SK-N-SH (cell line): ENCODE results near the gene OPRPN.

Experiments
- CTCF ChIP-seq: fragments of 200-600 bp; sonication (generic); IDR thresholded peaks from 2 replicates; pipeline ENCODE4 v1.6.1; 2017; ENCODE audit warnings: antibody characterized with exemption, mild to moderate bottlenecking, moderate library complexity
- EP300 ChIP-seq, 2 experiments: IDR thresholded peaks; 2 replicates each; pipeline versions ENCODE4 v1.4.0 to v1.6.1; 2012; ENCODE audit warnings: borderline replicate concordance in 1 of 2, low read depth in 1 of 2, low read length in 1 of 2
- FOSL2 ChIP-seq: IDR thresholded peaks from 2 replicates; pipeline ENCODE4 v1.4.0; 2012; ENCODE audit warnings: low read depth, mild to moderate bottlenecking, moderate library complexity, borderline replicate concordance
- GABPA ChIP-seq: IDR thresholded peaks from 2 replicates; pipeline ENCODE4 v1.4.0; 2012; ENCODE audit warnings: low read depth, mild to moderate bottlenecking
- GATA2 ChIP-seq: sonication (generic); formaldehyde crosslinking; IDR thresholded peaks from 2 replicates; pipeline ENCODE4 v1.5.0; 2020; ENCODE audit warnings: mild to moderate bottlenecking, missing genetic modification reagents
- MEF2A ChIP-seq: IDR thresholded peaks from 2 replicates; pipeline ENCODE4 v1.4.0; 2012; ENCODE audit warnings: low read depth, borderline replicate concordance
- NRF1 ChIP-seq: IDR thresholded peaks from 2 replicates; pipeline ENCODE4 v1.6.1; 2012; ENCODE audit warnings: low read depth, mild to moderate bottlenecking, low read length
- POLR2AphosphoS5 ChIP-seq: IDR thresholded peaks from 2 replicates; pipeline ENCODE4 v1.6.1; 2012; ENCODE audit warnings: low read depth, low read length
- SMC3 ChIP-seq: IDR thresholded peaks from 2 replicates; pipeline ENCODE4 v1.6.1; 2012; ENCODE audit warnings: low read depth, low read length, improper control_type of control experiment
- TCF12 ChIP-seq: IDR thresholded peaks from 2 replicates; pipeline ENCODE4 v1.4.0; 2012
- TF ChIP-seq, protein P1 (sequence below): IDR thresholded peaks from 2 replicates; pipeline ENCODE4; 2012
- TF ChIP-seq, protein P2 (sequence below): fragments of 150-350 bp; IDR thresholded peaks from 2 replicates; pipeline ENCODE4 v1.6.1; 2017; ENCODE audit warnings: antibody characterized with exemption, low read length, low read depth, borderline replicate concordance

- TF ChIP-seq NRF1 (no peak), POLR2AphosphoS5 (no peak), EP300 (IDR thresholded peaks at IDR 0.05; ENCODE audit: borderline replicate concordance in 1 of 2, low read depth in 1 of 2, low read length in 1 of 2) (no peak), TCF12 (no peak), CTCF (no peak), SMC3 (no peak), MEF2A (no peak), FOSL2 (no peak), GABPA (no peak), GATA2 (CRISPR knock-in tag) (no peak)
- TF ChIP-seq, protein P1, sequence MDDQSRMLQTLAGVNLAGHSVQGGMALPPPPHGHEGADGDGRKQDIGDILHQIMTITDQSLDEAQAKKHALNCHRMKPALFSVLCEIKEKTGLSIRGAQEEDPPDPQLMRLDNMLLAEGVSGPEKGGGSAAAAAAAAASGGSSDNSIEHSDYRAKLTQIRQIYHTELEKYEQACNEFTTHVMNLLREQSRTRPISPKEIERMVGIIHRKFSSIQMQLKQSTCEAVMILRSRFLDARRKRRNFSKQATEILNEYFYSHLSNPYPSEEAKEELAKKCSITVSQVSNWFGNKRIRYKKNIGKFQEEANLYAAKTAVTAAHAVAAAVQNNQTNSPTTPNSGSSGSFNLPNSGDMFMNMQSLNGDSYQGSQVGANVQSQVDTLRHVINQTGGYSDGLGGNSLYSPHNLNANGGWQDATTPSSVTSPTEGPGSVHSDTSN = no peak
- TF ChIP-seq, protein P2, sequence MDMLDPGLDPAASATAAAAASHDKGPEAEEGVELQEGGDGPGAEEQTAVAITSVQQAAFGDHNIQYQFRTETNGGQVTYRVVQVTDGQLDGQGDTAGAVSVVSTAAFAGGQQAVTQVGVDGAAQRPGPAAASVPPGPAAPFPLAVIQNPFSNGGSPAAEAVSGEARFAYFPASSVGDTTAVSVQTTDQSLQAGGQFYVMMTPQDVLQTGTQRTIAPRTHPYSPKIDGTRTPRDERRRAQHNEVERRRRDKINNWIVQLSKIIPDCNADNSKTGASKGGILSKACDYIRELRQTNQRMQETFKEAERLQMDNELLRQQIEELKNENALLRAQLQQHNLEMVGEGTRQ = no peak
These were observed 29.9 kb upstream of the OPRPN start for GRCh38 chr4:70367813-70368212.
